ENCODE results near the gene SHFL.

Gene SHFL

DNA sequence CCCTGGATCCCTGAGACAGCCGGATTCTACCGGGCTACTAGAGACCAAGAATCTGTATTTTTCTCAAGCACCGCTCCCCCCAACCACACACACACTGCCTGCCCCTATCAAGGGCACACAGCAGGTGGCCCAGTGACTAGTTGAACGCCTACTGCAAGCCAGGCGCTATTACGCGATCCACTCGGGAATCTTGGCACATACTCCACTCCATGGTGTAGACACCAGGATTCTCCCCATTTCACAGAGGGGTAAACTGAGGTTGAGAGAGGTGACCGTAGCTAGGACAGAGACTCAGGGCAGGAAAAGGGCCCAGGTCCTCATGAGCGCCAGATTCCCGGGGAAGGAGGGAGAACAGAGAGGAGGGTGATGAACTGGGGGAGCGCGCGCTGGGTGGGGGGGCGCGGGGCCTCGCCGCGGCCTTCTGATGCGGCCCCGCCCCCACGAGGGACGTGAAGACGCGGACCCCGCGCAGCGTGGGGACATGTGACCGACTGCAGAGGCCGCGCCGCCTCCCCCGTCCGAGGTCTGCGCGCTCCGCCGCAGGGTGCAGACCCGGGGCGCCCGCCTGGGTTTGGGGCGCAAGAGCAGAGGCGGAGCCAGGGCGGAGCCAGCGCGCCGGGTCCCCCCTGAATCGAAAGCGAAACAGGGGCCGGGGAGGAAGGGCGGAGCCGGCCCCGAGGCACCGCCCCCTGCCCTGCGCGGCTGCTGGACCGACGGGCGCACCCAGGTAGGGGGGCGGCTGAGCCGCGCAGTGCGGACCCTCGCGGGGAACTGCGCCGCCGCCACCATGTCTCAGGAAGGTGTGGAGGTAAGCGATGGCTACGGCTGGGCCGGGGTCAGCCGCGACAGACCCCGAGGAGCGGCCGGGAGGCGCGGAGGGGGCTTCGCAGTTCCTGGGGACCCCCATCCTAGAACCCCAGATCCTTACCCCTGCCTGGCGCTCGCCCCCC, at the start of gene SHFL:
Gene SHFL, plus strand, starts transcription at position 677 of the 950 bp plus-strand sequence. Its CDS starts 111 bp downstream, at position 788.
- intact Hi-C loops (cut with micrococcal nuclease): no loop called here
- H3K4me1 Mint-ChIP-seq (ENCODE audit: low read depth): peaks cover 27% of the 10 kb centered on the region
- peaks cover 8% of the 10 kb centered on the region for H3K27me3 Mint-ChIP-seq
- H3K36me3 Mint-ChIP-seq (ENCODE audit: low read depth): peaks cover 41% of the 10 kb centered on the region
- no peaks in the 10 kb centered on the region for H3K9me3 Mint-ChIP-seq
- peak within 1 kb of the TSS; percentile 88 for H3K4me3 Mint-ChIP-seq
- peak within 1 kb of the TSS; percentile 83 for H3K27ac Mint-ChIP-seq

DNA sequence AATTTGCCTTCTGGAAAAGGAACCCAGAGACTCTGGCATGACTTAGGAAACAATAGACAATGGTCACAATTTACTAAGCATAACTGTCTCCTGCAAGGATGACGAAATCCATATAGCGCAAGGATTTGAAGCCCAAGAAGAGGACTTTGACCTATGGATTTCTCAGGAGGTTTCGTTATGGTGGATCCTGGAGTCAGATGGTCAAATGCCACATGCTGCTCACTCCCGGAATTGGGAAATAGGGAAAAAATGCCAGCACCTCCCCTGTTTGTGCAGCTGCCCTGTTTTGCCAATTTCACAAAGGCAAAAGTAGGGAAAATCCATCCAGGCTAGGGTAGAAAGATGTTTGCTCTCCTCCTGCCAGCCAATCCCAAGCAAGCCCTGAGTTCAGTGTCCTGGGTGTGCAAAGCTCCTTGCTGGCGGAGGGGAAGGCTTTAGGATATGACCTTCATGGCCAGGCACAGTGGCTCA, 49.5 kb upstream of the SHFL start:
- Mint-ChIP-seq H3K27me3 (peaks cover 24% of the 10 kb centered on the region), H3K9me3 (peaks cover 9% of the 10 kb centered on the region), H3K4me3 (no peak overlapping the region), H3K27ac (no peak overlapping the region), H3K36me3 (ENCODE audit: low read depth) (no peaks in the 10 kb centered on the region), H3K4me1 (ENCODE audit: low read depth) (no peaks in the 10 kb centered on the region)
- intact Hi-C loops (cut with micrococcal nuclease): no loop called here

DNA sequence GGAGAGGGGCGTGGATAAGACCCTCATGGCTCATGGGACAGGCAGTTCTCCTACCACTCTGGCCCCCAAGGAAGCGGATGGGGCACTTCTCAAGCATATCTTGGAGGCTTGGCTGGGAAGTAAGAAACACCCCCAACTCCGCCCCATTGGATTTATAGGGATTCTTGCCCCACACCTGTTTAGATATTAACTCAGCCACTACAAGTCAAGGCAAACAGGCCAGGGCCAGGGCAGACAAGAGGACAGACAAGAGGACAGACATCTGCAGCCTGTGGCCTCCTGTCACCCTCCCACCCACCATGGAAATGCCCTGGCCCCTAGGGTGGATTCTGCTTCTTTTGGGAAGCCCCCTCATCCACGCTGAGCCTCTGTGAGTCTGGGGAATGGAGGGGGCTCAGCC, 48.8 kb upstream of the SHFL start:
- Mint-ChIP-seq H3K27ac (no peak overlapping the region), H3K4me1 (ENCODE audit: low read depth) (no peaks in the 10 kb centered on the region), H3K4me3 (no peak overlapping the region), H3K9me3 (peaks cover 16% of the 10 kb centered on the region), H3K27me3 (peaks cover 21% of the 10 kb centered on the region), H3K36me3 (ENCODE audit: low read depth) (no peaks in the 10 kb centered on the region)
- intact Hi-C loops (cut with micrococcal nuclease): no loop called here

DNA sequence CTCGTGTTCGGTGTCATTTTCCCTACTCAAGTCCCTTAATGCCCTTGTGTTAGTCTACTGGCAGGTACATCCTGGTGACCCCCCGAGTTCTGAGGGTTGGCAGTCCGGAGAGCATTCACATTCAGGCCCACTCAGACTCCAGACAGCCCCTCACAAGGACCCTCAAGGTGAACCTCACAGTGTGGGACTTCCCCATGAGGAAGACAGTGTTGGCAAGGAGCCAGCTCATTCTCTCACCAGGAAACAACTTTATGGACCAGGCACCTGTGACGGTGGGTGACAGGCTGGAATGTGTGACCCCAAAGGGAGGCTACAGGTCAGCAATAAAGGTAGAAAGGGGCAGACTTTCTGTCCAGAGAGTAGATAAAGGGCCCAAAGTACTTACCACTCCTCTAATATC, 48.3 kb upstream of the SHFL start:
- Mint-ChIP-seq H3K4me1 (ENCODE audit: low read depth) (no peaks in the 10 kb centered on the region), H3K27ac (no peak overlapping the region), H3K36me3 (ENCODE audit: low read depth) (no peaks in the 10 kb centered on the region), H3K27me3 (peaks cover 17% of the 10 kb centered on the region), H3K9me3 (peaks cover 21% of the 10 kb centered on the region), H3K4me3 (no peak overlapping the region)
- intact Hi-C loops (cut with micrococcal nuclease): no loop called here

DNA sequence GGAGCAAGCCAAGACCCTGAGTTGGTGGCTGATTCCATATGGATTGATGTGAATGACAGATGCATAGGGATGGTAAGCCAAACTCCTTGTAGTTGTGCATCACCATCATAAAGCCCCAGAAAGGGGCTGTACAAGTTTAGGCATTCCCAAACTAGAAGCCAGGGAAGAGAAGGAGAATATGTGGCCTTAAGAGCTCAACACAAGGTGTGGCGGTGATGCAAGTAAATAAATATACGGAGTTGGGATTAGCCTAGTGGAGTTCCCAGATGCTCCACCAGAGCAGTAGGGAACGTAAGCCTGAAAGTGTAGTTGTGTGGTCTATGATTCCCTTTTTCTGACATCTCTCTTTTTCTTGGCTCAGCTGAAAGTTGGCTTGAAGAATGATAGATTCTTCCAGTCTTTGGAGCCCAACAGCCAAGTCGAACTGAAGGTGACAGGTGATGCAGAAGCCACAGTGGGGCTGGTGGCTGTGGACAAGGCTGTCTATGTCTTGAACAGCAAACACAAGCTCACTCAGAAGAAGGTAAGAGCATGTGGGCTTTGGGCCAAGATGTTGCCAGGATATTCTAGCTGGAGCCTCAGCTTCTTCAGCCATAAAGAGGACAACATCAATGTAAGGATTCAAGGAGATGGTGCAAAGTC, 42.7 kb upstream of the SHFL start:
- intact Hi-C loops (cut with micrococcal nuclease): no loop called here
- peaks cover 52% of the 10 kb centered on the region for H3K9me3 Mint-ChIP-seq
- peaks cover 5% of the 10 kb centered on the region for H3K27me3 Mint-ChIP-seq
- no peaks in the 10 kb centered on the region for H3K36me3 Mint-ChIP-seq (ENCODE audit: low read depth)
- no peak overlapping the region for H3K27ac Mint-ChIP-seq
- peaks cover 3% of the 10 kb centered on the region for H3K4me1 Mint-ChIP-seq (ENCODE audit: low read depth)
- H3K4me3 Mint-ChIP-seq: no peak overlapping the region

DNA sequence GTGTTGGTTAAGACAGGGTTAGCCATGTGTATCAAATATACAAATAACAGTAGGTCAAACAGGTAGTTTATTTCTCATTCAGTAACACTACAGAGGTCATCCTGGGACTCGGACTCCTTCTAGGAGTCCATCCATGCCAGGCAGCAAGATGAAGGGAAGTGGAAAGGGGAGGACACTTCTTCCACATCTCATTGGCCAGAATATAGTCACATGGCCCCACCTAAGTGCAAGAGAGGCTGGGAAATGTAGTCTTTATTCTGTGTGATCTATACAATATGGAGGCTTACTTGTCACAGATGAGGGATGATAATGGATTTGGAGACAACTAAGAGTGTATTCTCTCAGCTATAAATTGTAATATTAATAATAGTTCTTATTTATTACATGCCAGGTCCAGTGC, 41.7 kb upstream of the SHFL start:
- H3K36me3 Mint-ChIP-seq (ENCODE audit: low read depth): no peaks in the 10 kb centered on the region
- peaks cover 2% of the 10 kb centered on the region for H3K27me3 Mint-ChIP-seq
- no peak overlapping the region for H3K27ac Mint-ChIP-seq
- peaks cover 6% of the 10 kb centered on the region for H3K4me1 Mint-ChIP-seq (ENCODE audit: low read depth)
- H3K4me3 Mint-ChIP-seq: no peak overlapping the region
- H3K9me3 Mint-ChIP-seq: peaks cover 52% of the 10 kb centered on the region
- intact Hi-C loops (cut with micrococcal nuclease): no loop called here

DNA sequence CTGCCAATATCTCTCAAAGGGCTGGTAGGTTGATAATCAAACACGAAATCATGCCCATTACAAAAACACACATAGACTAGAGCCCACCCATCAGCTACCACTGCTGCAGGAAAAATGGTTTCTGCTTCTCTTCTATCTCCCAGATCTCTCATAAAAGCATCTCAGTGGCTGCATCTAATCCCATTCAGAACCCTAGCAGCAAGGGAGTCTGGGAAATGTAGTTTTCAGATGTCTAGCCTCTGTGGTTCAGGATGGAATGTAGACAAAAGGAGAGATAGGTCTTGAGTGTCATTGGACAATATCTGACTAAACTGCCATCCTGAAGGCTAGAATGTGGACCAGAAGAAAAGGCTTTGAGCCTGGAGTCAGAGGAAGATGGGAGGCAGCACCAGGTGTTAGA, 40.7 kb upstream of the SHFL start:
- peaks cover 2% of the 10 kb centered on the region for H3K27me3 Mint-ChIP-seq

DNA sequence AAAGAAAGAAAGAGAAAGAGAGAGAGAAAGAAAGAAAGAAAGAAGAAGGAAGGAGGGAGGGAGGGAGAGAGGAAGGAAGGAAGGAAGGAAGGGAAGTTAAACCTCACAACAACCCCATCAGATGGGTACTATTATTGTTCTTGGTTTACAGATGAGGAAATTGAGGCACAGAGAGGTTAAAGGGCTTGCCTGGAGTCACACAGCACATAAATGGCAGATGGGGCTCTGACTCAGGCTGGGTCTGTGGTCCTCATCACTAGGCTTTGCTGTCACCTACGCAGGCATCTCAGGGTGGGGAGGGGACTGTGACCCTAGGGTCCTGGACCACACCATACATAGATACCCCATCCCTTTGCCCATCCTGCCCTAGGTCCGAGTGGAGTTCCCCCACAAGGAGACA, 36.5 kb upstream of the SHFL start:
- Mint-ChIP-seq H3K4me1 (ENCODE audit: low read depth) (peaks cover 6% of the 10 kb centered on the region), H3K27me3 (peaks cover 5% of the 10 kb centered on the region), H3K36me3 (ENCODE audit: low read depth) (no peaks in the 10 kb centered on the region), H3K27ac (no peak overlapping the region), H3K4me3 (no peak overlapping the region), H3K9me3 (peaks cover 13% of the 10 kb centered on the region)
- intact Hi-C loops (cut with micrococcal nuclease): no loop called here

More for the DNA sequence above, 40.7 kb upstream of the SHFL start:
- Mint-ChIP-seq H3K9me3 (peaks cover 52% of the 10 kb centered on the region), H3K4me3 (no peak overlapping the region), H3K27ac (no peak overlapping the region), H3K4me1 (ENCODE audit: low read depth) (peaks cover 6% of the 10 kb centered on the region), H3K36me3 (ENCODE audit: low read depth) (no peaks in the 10 kb centered on the region)
- intact Hi-C loops (cut with micrococcal nuclease): no loop called here

DNA sequence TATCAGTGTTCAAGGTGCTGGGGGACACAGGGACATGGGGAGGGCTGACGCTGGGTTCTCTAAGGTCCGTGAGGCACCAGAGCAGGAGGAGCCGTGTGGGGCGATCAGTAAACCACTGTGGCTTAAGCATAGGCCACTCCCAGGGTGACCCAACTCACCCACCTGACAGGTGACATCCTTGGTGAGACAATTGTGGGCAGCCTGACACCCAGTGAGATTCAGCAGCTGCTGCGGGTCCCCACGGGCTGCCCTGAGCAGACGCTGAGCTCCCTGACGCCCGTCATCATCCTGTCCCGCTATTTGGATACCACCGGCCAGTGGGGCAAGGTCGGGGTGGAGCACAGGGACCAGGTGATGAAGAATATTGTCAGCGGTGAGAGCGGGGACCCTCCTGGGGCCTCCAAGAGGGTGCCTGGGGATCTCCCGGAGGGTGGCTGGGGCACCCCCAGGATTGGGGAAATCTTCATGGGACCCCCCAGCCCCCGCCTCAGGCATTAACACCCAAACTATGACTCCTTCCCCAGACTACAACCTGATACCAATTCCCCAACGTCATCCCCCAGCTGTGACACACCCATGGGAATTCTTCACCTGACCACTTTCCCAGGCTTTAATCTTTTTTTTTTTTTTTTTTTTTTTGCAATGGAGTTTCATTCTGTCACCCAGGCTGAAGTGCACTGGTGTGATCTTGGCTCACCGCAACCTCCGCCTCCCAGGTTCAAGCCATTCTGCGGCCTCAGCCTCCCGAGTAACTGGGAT, 33.3 kb upstream of the SHFL start:
- H3K27ac Mint-ChIP-seq: no peak overlapping the region
- no peak overlapping the region for H3K4me3 Mint-ChIP-seq
- intact Hi-C loops (cut with micrococcal nuclease): no loop called here
- peaks cover 6% of the 10 kb centered on the region for H3K4me1 Mint-ChIP-seq (ENCODE audit: low read depth)
- H3K27me3 Mint-ChIP-seq: peaks cover 7% of the 10 kb centered on the region
- H3K36me3 Mint-ChIP-seq (ENCODE audit: low read depth): no peaks in the 10 kb centered on the region
- no peaks in the 10 kb centered on the region for H3K9me3 Mint-ChIP-seq

DNA sequence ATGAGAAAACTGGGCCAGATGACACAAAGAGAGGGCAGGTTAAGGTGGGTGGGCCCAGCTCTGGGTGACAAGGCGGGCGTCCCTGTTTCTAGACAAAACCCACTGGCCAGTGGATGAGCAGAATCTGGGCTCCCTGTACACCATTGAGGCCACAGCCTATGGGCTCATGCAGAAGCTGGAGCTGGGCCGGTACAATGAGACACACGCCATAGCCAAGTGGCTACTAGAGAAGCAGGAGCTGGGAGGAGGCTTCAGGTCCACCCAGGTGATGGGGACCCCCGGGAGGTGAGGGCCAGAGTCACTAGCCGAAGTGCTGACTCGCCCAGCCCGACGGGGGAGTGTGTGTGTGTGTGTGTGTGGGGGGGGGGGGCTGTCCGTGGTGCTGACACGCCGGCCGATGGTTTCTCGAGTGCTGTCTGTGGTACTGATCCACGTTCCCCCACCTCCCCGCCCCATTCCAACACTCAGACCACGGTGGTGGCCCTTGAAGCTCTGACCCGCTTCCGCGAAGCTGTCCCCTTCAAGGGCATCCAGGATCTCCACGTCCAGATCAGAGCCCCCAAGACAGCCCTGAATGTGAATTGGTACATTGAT, 24.3 kb upstream of the SHFL start:
- Mint-ChIP-seq H3K4me1 (ENCODE audit: low read depth) (no peaks in the 10 kb centered on the region), H3K9me3 (no peaks in the 10 kb centered on the region), H3K27ac (no peak overlapping the region), H3K27me3 (peaks cover 19% of the 10 kb centered on the region), H3K36me3 (ENCODE audit: low read depth) (no peaks in the 10 kb centered on the region), H3K4me3 (no peak overlapping the region)
- intact Hi-C loops (cut with micrococcal nuclease): no loop called here

DNA sequence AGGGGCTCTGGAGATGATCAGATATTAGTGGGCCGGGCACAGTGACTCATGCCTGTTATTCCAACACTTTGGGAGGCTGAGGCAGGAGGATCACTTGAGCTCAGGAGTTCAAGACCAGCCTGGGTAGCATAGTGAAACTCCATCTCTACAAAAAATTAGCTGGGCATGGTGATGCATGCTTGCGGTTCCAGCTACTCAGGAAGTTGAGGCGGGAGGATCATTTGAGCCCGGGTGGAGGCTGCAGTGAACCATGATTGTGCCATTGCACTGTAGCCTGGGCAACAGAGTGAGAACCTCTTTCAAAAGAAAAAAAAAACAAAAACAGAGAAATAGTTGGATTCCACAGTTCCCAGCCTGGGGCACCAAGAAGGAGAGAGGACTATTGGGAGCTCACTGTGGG, 17.9 kb upstream of the SHFL start:
- intact Hi-C loops (cut with micrococcal nuclease): no loop called here
- peaks cover 4% of the 10 kb centered on the region for H3K9me3 Mint-ChIP-seq
- no peak overlapping the region for H3K27ac Mint-ChIP-seq
- peaks cover 22% of the 10 kb centered on the region for H3K27me3 Mint-ChIP-seq
- H3K4me3 Mint-ChIP-seq: no peak overlapping the region
- no peaks in the 10 kb centered on the region for H3K4me1 Mint-ChIP-seq (ENCODE audit: low read depth)
- H3K36me3 Mint-ChIP-seq (ENCODE audit: low read depth): no peaks in the 10 kb centered on the region

DNA sequence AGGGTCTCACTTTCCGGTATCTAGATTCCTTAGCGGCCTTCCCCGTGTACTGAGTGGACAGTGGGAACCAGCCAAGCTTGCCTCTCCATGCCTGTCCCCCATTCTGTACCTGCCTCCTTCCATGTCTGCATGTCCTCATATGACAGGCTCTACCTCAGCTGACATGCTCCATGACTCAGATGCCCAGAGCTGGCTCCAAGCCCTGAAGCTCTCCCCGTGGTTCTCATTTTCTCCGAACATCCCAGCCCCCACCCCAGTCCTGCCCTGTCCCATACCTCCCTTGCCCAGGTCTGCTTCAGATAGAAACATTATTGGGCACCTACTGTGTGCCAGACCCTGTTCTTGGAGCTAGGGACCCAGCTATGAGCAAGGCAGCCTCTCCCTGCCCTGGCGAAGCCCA, 17.1 kb upstream of the SHFL start:
- no peaks in the 10 kb centered on the region for H3K4me1 Mint-ChIP-seq (ENCODE audit: low read depth)
- peaks cover 17% of the 10 kb centered on the region for H3K27me3 Mint-ChIP-seq
- H3K9me3 Mint-ChIP-seq: peaks cover 13% of the 10 kb centered on the region
- no peak overlapping the region for H3K4me3 Mint-ChIP-seq
- H3K36me3 Mint-ChIP-seq (ENCODE audit: low read depth): no peaks in the 10 kb centered on the region
- intact Hi-C loops (cut with micrococcal nuclease): no loop called here
- no peak overlapping the region for H3K27ac Mint-ChIP-seq

DNA sequence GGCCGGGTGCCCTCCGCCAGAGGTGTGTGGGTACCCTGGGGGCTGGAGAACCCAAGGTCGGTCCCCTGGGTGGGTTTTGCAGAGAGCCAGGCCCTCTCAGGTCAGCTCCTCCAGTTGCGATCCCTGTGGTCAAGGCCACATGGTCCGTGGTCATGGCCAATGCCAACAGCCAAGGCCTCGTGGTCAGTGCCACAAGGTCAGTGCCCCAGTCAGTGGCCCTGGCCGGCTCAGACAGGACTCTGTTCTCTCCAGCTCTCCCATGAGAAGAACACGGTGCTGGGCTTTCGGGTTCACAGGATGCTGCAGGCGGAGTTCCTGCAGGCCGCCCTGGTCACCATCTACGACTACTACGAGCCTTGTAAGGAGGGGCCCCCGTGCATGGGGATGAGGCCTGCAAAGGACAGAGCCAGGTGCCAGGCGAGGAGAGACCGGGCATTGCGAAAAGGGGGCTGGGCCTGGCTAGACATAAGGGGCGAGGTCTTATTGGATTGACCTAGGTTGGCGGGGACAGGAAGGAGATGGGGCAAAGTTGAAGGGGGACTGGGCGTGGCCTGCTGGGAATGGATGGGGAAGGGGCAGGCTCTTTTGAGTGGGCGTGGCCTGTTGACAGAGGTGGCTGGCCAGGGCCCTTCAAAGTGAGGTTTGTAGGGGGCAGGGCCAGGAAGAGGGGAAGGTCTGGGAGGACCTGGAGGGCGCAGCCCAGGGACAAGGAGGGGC, 15.2 kb upstream of the SHFL start:
- no peaks in the 10 kb centered on the region for H3K36me3 Mint-ChIP-seq (ENCODE audit: low read depth)
- peaks cover 17% of the 10 kb centered on the region for H3K9me3 Mint-ChIP-seq
- H3K4me1 Mint-ChIP-seq (ENCODE audit: low read depth): no peaks in the 10 kb centered on the region
- intact Hi-C loops (cut with micrococcal nuclease): no loop called here
- no peak overlapping the region for H3K27ac Mint-ChIP-seq
- H3K27me3 Mint-ChIP-seq: peaks cover 17% of the 10 kb centered on the region
- no peak overlapping the region for H3K4me3 Mint-ChIP-seq
